GM12801 (cell line): ENCODE measurements around the gene NHERF1.

Source experiments
- CTCF ChIP-seq: IDR thresholded peaks from one replicate; pipeline ENCODE4 v1.5.1; 2011; ENCODE audit warnings: control low read depth; ENCODE audit not compliant: insufficient read length; ENCODE audit errors: extremely low read depth

Gene NHERF1

GRCh38 chr17:74800531-74800930 lies 52.1 kb downstream of the NHERF1 start:
- no peak for TF ChIP-seq CTCF

- TF ChIP-seq CTCF: no peak
Measured at GRCh38 chr17:74801896-74802295, 53.5 kb downstream of the NHERF1 start.

GRCh38 chr17:74803388-74803930 lies 55.0 kb downstream of the NHERF1 start:
- TF ChIP-seq CTCF: no peak

GRCh38 chr17:74803971-74804370 lies 55.5 kb downstream of the NHERF1 start:
- no peak for TF ChIP-seq CTCF

- no peak for TF ChIP-seq CTCF
Measured at GRCh38 chr17:74804683-74805082, 56.3 kb downstream of the NHERF1 start.

GRCh38 chr17:74805591-74805991 lies 57.2 kb downstream of the NHERF1 start:
- no peak for TF ChIP-seq CTCF

GRCh38 chr17:74806334-74806733 lies 57.9 kb downstream of the NHERF1 start:
- TF ChIP-seq CTCF: no peak
